Measurements from ENCODE around the gene HERC5.

Gene HERC5

DNA sequence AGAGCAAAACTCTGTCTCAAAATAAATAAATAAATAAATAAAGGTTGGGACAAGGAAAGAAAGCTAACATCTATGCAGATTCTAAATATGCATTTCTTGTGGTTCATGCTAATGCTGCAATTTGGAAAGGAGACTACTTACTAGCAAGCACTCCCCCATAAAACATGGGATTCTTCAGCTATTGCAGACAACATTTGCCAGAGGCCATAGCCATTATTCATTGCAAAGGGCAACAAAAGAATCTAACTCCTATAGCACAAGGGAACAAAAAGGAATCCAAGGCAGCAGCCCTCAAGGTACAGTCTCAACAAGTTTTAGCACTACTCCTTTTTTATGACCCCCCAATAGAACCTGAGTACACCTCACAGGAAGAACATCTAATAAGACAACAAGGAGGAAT is 8.0 kb upstream of the HERC5 start:
- DNase-seq, result no peak

DNA sequence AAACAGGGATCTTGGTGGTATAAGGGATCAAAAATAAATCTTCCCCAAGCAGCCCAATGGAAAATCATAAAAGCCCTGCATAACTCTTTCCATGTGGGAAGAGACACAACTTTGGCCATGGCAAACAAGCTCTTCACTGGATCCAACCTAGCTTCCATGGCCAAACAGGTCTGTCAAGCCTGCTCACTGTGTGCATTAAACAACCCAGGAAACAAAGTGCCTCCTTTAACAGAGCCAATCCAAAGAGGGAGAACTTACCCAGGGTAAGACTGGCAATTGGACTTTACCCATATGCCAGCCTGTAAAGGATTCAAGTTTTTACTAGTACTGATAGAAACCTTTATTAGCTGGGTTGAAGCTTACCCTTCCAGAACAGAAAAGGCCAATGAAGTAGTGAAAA is 7.6 kb upstream of the HERC5 start:
- no peak for DNase-seq

DNA sequence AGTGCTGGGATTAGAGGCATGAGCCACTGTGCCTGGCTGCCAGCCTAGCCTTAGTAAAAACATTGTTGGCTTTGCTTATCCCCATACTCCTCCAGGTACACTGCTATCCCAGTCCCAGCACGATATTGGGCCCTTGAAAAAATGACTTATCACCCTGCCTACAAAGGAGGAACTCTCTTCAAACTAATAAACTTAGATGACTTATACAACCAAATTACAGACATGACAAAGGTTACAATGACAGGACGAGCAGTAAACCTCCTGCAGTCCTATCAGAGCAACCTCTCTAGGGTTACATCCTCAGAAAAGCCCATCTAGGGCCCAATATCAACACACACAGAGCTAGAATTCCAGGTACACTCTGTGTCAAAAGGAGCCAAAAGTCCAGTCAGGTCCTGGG is 5.7 kb upstream of the HERC5 start:
- DNase-seq, result no peak

DNA sequence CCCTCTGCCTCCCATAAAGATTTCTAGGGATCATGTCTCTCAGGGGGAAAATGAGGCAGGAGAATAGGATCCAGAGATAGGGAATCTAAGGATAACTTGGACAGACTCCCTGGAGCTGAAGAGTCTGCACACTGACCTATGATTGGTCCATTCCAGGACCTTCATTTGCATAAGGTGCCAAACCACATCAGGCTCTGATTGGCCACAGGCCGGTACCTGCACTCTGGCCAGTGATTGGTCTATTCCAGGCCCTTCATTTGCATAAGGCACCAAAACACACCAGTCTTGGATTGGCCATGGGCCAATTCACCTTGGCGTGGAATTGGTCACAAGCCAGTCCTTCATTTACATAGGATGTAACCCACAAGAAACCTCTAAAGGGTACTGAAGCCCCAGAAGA is 4.0 kb upstream of the HERC5 start:
- DNase-seq, result no peak

DNA sequence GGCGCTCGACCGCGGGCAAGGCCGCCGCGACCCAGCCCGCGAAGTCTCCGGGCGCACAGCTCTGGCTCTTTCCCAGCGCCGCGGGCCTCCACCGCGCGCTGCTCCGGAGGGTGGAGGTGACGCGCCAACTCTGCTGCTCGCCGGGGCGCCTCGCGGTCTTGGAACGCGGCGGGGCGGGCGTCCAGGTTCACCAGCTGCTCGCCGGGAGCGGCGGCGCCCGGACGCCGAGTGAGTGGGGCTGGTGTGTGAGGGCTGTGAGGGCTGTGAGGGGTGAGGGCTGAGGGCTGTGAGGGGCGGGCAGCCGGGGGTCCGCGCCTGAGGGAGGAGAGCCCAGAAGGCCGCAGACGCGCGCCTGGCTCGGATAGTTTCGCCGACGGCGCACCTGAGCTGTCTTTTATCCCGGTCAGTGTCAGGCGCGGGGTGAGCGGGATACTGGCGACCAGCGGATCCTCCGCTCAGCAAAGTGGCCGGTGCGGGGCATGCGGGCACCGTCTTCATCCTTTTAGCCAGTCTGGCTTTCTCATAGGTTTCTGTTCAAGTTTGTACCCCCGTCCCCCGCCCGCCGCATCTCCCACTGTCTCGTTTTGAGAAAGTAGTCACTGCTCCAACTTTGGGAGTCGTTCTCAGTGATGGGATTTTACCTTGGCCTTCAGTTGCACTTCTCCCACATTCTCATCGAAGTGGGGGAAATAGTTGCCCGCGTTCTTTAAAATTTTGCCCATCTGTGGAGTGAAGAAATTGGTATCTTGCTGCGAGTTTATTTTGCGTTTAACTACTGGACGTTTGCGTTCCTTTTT is 586 bp downstream of the HERC5 start:
- no peak for DNase-seq

DNA sequence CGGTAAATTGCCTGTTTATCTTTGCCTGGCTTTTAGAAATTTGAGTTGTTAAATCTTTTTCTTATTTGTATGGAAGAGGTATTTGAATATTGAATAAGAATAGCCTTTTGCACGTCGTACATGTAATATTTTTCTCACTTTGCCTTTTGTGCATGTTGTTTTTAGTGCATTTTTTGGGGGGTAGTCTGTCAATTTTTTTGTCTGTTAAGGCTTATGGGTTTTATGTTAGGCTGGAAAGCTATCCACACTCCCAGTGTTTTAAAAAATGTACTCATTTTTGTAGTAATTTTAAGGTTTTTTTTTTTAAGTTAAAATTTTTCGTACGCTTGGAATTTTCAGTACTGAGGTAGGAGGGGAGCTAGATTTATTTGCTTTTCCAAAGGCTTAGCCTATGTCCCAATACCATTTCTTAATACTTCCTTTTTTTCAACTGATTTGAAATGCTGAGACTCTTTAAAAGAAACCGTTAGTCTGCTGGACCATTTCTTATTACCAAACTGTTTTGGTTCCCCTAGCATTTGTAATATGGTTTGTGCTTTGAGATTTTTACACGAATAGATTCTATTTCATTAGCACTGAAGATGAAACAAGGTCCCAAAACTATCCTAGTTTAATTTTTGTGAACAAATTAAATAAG is 1.3 kb downstream of the HERC5 start:
- DNase-seq, result no peak

DNA sequence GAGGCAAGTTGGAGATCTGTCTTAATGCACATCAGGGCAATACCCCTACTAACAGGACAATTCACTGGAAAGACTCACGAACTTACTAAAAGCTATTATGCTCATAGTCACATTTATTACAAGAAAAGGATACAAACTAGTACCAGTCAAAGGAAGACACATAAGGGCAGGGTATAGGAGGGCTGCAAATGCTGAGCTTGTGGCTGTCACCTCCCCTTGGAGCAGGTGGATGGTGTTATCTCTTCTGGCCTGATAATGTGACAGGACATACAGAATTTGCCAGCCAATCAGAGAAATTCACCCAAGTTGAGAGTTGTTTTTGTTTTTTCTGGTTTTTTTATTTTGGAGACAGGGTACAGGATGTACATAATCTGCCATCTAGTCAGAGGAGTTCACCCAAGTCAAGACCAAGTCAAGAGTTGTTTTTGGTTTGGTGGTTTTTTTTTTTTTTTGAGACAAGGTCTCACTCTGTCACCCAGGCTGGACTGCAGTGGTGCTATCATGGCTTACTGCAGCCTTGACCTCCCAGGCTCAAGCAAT is 8.8 kb downstream of the HERC5 start:
- no peak for DNase-seq

DNA sequence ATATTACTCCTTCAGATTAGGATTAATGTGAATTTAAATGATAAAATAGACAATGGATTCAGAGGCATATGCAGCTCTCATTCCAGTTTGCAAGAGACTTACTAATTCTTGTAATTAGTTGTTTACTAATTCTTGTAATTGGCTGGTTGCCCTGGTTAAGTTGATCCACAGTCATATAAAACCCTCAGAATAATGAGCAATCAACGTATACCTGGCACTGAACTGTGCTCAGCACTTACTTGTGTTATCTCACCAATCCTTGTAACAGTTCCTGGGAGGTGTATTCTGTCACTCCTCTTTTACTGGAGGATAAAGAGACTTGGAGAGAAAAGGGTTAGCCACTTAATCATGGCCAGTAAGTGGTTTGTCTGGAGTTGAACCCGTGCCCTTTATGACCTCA is 10.5 kb downstream of the HERC5 start:
- no peak for DNase-seq

DNA sequence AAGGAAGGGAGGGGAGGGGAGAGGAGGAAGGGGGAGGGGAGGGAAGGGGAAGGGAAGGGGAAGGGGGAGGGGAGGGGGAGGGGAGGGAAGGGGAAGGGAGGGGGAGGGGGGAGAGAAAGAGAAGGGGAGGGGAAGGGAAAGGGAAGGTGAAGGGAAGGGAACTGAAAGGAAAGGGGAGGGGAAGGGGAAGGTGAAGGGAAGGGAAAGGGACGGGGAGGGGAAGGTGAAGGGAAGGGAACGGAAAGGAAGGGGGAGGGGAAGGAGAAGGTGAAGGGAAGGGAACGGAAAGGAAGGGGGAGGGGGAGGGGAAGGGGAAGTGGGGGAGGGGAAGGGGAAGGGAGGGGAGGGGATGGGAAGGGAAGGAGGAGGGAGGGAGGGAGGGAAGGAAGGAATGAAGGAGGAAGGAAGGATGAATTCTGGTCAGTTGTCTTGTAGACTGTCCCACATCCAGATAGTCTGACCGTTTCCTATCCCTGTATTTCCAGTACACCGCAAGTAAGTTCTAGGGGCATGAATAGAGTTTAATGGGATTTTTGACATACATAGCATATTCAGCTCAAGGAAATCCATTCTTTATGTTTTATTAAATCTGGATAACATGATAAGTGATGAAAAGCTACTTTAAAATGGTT is 20.4 kb downstream of the HERC5 start:
- DNase-seq, result no peak

DNA sequence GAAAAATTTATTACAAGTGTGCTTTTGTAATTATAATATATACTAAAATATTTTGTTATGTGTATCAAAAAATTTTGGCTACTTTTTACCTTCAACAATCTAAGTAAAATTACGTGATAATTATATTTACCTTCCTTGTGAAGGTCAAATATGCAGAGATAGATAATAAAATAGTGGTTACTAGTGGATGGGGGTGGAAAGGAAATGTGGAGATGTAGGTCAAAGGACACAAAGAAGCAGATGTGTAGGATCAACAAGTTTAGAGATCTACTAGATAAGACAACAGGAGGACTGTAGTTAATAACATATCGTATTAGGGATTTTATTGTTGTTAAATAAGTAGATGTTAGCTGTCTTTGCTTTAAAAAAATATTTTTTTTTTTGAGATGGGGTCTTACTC is 21.3 kb downstream of the HERC5 start:
- DNase-seq, result no peak

DNA sequence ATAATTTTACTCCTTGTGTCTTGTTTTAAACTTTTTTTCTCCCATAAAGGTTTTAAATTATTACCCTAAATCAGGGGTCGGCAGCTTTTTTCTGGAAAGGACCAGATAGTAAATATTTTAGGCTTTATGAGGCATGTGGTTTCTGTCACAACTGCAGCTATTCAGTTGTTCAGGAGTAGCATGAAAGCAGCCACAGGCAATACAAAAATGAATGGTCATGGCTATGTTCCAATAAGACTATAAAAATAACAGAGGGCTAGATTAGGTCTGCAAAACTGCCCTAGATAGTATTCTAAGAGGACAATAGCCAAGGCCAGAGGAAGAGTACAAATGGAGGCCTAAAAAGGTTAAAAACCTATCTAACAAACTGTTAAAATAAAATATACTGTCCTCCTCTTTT is 24.6 kb downstream of the HERC5 start:
- DNase-seq, result no peak

DNA sequence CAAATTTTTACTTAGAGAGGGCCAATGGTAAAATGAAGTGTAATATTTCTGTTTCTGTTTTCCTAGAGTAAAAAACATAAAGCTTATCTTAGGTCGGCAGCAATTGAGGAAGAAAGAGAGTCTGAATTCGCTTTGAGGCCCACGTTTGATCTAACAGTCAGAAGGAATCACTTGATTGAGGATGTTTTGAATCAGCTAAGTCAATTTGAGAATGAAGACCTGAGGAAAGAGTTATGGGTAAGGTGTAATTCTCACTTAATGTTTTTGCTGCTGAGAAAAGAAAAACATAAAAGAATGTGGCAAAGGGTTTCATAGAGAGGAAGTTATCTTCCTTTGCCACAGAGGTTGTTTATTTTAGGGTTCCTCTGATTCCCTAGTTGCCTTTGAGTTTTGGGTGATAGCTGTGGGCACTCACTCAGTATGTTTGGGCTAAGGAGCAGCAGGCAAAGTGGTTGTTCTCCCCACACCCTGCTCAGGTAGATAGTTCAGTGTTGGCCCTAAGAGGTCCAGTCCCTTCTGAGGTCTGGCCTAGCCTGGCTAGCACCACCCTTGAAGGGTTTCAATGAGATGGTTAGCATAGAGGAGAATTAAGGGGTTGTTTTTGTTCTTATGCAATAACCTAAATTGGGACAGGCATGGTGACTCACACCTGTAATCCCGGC is 32.3 kb downstream of the HERC5 start:
- DNase-seq, result no peak

DNA sequence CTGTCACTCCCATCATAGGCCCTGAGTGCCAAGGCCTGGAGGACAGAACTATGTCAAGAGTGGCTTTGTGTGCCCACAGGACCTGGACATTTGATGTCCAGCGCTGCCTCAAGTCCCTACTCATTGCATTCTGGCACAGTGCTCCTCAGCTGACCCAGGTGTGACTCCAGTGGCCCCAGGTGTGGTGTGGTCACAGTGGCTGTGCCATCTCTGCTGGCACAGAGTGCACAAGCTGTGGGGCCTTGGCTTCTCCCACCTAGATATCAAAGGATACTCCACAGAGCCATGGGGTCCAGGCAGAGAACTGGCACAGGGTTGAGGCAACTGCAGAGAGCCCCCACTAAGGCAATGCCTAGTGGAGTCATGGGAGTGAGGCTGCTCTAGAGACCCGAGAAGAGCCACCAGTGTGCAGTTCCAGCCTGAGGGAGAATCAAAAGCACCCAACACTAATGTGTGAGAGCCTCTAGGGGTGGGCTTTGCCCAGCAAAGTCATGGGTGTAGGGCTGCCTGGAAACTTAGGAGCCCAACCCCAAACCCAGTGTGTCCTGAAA is 41.0 kb downstream of the HERC5 start:
- DNase-seq, result no peak

DNA sequence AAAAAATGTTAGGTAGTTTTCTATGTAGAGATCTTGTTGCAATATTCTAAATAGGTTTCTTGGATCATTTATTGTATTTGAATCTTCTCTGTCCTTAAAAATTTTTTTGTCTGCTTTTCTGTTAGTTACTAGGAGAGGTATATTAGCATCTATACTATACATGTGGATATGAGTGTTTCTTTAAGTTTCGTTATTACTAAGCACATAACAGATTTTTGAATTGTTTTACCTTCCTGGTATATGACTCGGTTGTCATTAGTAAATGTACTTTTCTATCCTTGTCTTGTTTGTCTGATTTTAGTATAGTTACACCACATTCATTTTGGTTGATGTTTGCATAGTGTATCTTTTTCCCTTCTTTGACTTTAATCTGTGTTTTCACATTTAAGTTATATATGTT is 46.4 kb downstream of the HERC5 start:
- DNase-seq, result no peak

DNA sequence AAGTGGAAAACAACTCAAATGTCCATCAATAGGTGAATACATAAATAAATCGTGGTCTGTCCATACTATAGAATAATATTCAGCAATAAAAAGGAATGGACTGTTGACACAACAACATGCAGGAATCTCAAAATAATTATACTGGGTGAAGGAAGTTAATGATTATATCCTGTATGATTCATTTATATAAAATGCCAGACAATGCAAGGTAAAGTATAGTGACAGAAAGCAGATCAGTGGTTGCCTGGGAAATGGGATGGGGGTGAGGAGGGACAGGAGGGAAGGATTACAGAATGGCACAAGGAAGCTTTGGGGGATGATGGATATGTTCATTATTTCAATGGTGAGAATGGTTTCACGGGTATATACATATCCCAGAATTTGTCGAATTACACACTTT is 54.3 kb downstream of the HERC5 start:
- DNase-seq, result no peak

DNA sequence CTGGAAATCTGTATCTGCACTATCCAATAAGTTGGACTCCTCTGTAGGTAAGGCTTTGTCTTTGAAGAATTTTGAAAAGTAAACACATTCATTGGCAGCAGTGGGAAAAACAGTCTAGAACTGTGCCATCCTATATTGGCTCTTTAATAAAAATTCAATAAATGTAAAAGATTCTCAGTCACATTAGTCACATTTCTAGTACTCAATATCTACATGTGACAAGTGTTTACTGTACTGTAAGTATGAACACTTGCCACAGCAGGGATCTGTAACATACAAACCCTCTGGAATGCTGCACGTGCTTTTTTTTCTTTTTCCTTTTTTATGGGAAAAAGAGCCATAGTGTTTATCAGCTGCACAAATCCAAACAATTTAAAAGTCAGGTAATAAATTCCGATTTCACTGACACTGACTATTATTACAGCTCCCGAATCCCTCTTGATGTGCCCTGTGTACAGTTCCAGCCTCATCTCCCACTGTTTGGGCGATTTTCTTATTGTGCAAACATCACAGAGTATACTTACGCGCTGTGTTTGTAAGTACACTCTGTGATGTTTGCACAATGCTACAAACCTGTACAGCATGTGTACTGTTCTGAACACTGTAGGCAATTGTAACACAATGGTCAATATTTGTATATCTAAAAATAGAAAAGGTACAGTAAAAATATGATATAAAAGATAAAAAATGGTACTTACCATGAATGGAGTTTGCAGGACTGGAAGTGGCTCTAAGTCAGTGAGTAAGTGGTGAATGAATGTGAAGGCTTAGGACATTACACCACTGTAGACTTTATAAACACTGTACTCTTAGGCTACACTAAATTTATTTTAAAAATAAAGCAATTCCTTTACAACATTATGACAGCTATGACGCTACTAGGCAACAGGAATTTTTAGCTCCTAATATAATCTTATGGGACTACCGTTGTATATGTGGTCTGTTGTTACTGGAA is 57.9 kb downstream of the HERC5 start:
- no peak for DNase-seq

DNA sequence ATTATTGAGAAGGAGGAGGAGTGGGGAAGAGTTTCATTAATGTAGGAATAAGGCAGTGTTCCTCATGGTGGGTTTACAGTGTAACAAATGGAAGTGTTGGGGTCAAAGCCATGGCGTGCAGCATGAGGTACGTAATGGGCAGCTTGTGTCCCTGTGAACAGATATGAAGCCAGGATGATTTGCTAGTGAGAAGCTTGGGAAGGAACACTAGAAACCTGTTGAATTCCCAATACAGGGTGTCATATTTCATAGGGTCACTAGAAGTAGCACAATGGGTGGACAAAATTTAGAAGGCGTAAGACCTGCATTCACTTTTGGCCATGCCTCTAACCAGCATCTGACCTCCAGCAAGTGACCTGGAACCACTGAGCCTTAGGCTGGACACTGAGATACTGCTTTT is 59.8 kb downstream of the HERC5 start:
- DNase-seq, result no peak

DNA sequence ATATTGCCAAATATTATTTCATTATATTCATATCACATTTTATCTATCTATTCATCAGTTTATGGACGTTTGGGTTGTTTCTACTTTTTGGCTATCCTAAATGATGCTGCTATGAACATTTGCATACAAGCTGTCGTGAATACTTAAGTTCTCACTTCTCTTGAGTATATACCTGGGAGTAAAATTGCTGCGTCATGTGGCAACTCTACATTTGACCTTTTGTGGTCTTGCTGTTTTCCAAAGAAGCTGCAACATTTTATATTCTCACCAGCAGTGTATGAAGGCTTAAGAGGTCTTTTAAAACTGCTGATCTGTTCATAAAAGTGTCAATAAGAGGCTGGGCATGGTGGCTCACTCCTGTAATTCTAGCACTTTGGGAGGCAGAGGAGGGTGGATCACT is 60.9 kb downstream of the HERC5 start:
- no peak for DNase-seq

DNA sequence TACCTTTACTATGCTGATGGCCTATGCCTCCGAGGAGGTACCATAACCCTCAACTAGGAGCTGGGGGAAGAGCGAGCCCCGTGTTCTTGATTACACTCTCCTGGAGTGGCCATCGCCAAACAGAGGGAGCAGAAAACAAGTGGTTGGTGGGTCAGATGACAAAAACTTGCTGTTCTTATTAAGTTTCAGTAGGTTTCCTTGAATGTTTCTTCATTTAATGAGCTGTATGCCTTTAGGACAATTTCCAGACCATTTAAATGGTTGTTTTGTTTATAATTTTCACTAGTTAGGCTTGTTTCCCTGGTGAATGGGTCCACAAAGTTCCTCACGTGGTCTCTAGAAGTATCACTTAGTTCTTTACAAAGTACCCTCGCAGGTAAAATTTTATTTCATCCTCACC is 62.0 kb downstream of the HERC5 start:
- DNase-seq, result no peak

DNA sequence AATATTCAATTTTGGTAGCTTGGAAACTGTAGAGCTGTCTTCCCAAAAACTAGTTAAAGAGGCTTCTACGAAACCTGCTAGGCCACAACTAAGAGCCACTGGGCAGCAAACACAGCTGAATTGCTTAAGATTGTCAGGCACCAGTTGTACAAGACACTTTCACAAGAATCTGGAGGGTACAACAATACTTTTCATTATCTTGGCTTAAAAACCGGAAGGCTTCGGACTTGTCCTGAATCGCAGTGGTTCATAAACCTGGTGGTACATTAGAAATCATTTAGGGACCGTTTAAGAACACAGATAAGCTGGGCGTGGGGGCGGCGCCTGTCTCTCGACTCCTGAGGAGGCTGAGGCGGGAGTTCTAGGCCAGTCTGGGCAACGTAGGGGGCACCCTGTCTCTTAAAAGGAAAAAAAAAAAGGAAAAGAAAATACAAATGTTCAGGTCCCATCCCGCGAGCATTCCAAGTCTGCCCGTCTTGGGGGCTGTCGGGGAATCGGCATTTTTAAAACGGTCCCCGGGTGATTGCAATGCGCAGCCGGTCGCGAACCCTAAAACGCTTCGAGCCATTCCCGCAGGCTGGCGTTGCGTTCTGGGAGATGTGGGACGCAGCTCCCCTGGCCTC is 65.9 kb downstream of the HERC5 start:
- DNase-seq, result no peak

DNA sequence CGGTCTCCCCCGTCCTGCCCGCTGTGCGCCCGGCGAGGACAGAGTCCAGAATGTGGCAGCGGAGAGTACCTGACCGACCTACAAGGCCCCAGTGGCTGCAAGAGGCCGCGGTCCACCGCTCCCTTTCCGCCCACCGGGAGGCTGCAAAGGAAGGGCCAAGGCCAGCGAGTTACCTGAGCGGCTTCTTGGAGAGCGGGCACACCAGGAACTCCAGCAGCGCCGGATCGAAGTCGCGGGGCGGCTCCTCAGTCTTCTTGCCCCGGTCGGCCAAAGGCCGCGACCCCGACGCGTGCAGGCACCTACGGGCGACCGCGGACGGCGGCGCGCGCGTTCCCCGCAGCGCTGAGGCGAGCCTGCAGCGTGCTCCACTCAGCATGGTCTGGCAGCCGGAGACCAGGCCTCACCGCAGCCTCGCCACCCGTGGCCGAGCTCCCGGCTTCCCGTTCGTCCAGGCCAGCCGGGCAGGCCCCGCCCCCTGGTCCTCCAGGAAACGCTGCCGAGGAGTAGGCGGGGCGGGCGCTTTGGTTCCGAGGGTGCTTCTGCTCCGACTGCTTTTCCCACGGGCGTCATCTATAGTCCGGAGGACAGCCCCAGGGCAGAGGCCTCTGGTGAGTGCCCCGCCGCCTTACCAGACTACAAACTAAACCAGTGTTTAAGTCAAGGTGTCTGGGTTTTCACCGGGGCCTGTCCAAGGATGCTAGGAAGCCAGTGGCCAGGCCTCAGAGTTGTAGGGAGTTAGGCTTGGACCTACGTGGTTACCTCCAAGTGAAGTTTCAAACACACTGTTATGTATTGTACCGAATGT is 66.6 kb downstream of the HERC5 start, which contains the start of gene PYURF:
Gene PYURF (minus strand): TSS at position 452 of the 805 bp plus-strand sequence. CDS start 76 bp downstream, at position 376.
- DNase-seq, result peak; percentile 61
